GM23338 (cell line): ENCODE data around the gene ZAR1. TPM values are rescaled to one million over a fixed set of nuclear protein-coding genes. Genes with fewer than 3 reads are reported as not detected.

Experiments
- ATAC-seq: fragments of 200-7000 bp; cut with Tn5 transposase; 3 replicates; pipeline ENCODE4 v1.9.1; 2020
- DNase-seq: peaks from one replicate; pipeline ENCODE4 v3.0.0-alpha.2; 2015; ENCODE audit warnings: low spot score
- H2AFZ ChIP-seq: fragments of 200-600 bp; sonication (generic); 2 replicates; pipeline ENCODE4 v1.8.0; 2016; ENCODE audit warnings: antibody characterized with exemption, mild to moderate bottlenecking, moderate library complexity
- H3F3A ChIP-seq: fragments of 200-600 bp; sonication (generic); replicated peaks from 2 replicates; pipeline ENCODE4 v1.8.0; 2017; ENCODE audit warnings: antibody characterized with exemption, mixed run types, low read depth
- H3K27ac ChIP-seq: fragments of 200-600 bp; sonication (generic); 2 replicates; pipeline ENCODE4 v1.6.1; 2016; ENCODE audit warnings: low read depth
- H3K27me3 ChIP-seq: fragments of 200-600 bp; sonication (generic); 2 replicates; pipeline ENCODE4 v1.8.0; 2016; ENCODE audit warnings: mild to moderate bottlenecking, mixed run types, moderate library complexity; ENCODE audit not compliant: insufficient read depth
- H3K36me3 ChIP-seq: fragments of 200-600 bp; sonication (generic); 2 replicates; pipeline ENCODE4 v1.8.0; 2016; ENCODE audit warnings: mild to moderate bottlenecking; ENCODE audit not compliant: insufficient read depth
- H3K4me1 ChIP-seq: fragments of 200-600 bp; sonication (generic); 2 replicates; pipeline ENCODE4 v1.8.0; 2016; ENCODE audit warnings: mild to moderate bottlenecking, moderate library complexity; ENCODE audit not compliant: insufficient read depth
- H3K4me2 ChIP-seq: fragments of 200-600 bp; sonication (generic); 2 replicates; pipeline ENCODE4 v1.7.1; 2017; ENCODE audit warnings: mixed run types
- H3K4me3 ChIP-seq: fragments of 200-600 bp; sonication (generic); 2 replicates; pipeline ENCODE4 v1.6.1; 2016; ENCODE audit warnings: mixed run types
- H3K79me2 ChIP-seq: fragments of 200-600 bp; sonication (generic); replicated peaks from 2 replicates; pipeline ENCODE4 v1.8.0; 2017; ENCODE audit warnings: mild to moderate bottlenecking; ENCODE audit not compliant: insufficient read depth
- H3K9me2 ChIP-seq: fragments of 200-600 bp; sonication (generic); 2 replicates; pipeline ENCODE4 v1.8.0; 2017; ENCODE audit not compliant: insufficient read depth
- H4K20me1 ChIP-seq: fragments of 200-600 bp; sonication (generic); replicated peaks from 2 replicates; pipeline ENCODE4 v1.8.0; 2017; ENCODE audit warnings: mild to moderate bottlenecking; ENCODE audit not compliant: insufficient read depth
- H3K27ac Mint-ChIP-seq: 2 replicates; pipeline ENCODE4 v1.8.0; 2020; ENCODE audit warnings: inconsistent platforms, mild to moderate bottlenecking, moderate library complexity, mixed read lengths
- H3K27me3 Mint-ChIP-seq: 3 replicates; pipeline ENCODE4 v1.8.0; 2022; ENCODE audit warnings: low read depth, mild to moderate bottlenecking, moderate library complexity, mixed read lengths, inconsistent platforms; ENCODE audit not compliant: insufficient read depth, poor library complexity
- H3K36me3 Mint-ChIP-seq: 3 replicates; pipeline ENCODE4 v1.8.0; 2021; ENCODE audit warnings: low read depth, mild to moderate bottlenecking, inconsistent platforms, moderate library complexity, mixed read lengths
- H3K4me1 Mint-ChIP-seq: 3 replicates; pipeline ENCODE4 v1.8.0; 2020; ENCODE audit warnings: mild to moderate bottlenecking, inconsistent platforms, mixed read lengths
- H3K4me3 Mint-ChIP-seq: 3 replicates; pipeline ENCODE4 v1.8.0; 2021; ENCODE audit warnings: moderate library complexity, mild to moderate bottlenecking, inconsistent platforms, mixed read lengths
- H3K9me3 Mint-ChIP-seq: 3 replicates; pipeline ENCODE4 v1.8.0; 2020; ENCODE audit warnings: moderate library complexity, mild to moderate bottlenecking, inconsistent platforms, mixed read lengths
- CREB1 ChIP-seq: fragments of 250-450 bp; sonication (Bioruptor Pico); IDR thresholded peaks from 2 replicates; pipeline ENCODE4 v1.5.0; 2020; ENCODE audit warnings: low read depth, mild to moderate bottlenecking, moderate library complexity
- CTCF ChIP-seq, 2 experiments: fragments of 200-600 bp in 1 of 2; sonication (generic) in 1 of 2; conservative IDR thresholded peaks; 2 replicates each; pipeline versions ENCODE4 v1.5.1 to v1.6.1; 2016 to 2017; ENCODE audit warnings: antibody characterized with exemption in 2 of 2, low read depth in 2 of 2, mild to moderate bottlenecking in 2 of 2, moderate library complexity in 1 of 2
- ETS1 ChIP-seq: IDR thresholded peaks from 2 replicates; pipeline ENCODE4 v1.6.1; 2016; ENCODE audit warnings: antibody characterized with exemption
- EZH2phosphoT487 ChIP-seq: fragments of 200-600 bp; sonication (generic); IDR thresholded peaks from one replicate; pipeline ENCODE4 v1.8.1; 2018; ENCODE audit warnings: antibody characterized with exemption; ENCODE audit not compliant: unreplicated experiment
- JUNB ChIP-seq: IDR thresholded peaks from one replicate; pipeline ENCODE4 v1.6.1; 2016; ENCODE audit warnings: antibody characterized with exemption; ENCODE audit not compliant: unreplicated experiment
- NANOG ChIP-seq: IDR thresholded peaks from 2 replicates; pipeline ENCODE4 v1.6.1; 2016; ENCODE audit warnings: antibody characterized with exemption, borderline replicate concordance
- POLR2AphosphoS5 ChIP-seq: IDR thresholded peaks from 2 replicates; pipeline ENCODE4 v1.6.1; 2016; ENCODE audit warnings: antibody characterized with exemption, low read depth
- REST ChIP-seq: IDR thresholded peaks from one replicate; pipeline ENCODE4 v1.6.1; 2018; ENCODE audit warnings: antibody characterized with exemption; ENCODE audit not compliant: unreplicated experiment
- ZNF114 ChIP-seq: fragments of 250-450 bp; sonication (Bioruptor Pico); IDR thresholded peaks from 2 replicates; pipeline ENCODE4 v1.5.0; 2020; ENCODE audit warnings: mild to moderate bottlenecking, moderate library complexity
- ZNF331 ChIP-seq: fragments of 250-450 bp; sonication (Bioruptor Pico); IDR thresholded peaks from 2 replicates; pipeline ENCODE4 v1.5.0; 2020; ENCODE audit warnings: low read depth, mild to moderate bottlenecking, moderate library complexity
- polyA plus RNA-seq: library from polyadenylated mRNA; unstranded; fragments of >200 nt; fragmentation: Nextera tagmentation; extraction: Ambion mirVana; gene quantifications from 2 replicates; pipeline ENCODE4 v1.2.1, GENCODE V29; 2016
- total RNA-seq: library from RNA; depleted of rRNA; stranded (reverse); fragments of >200 nt; shearing (Covaris generic); gene quantifications from 2 replicates; pipeline ENCODE4 v1.2.3, GENCODE V29; 2014

The ZAR1 gene
- total and polyA plus RNA-seq, 2 experiments from 2014 or later = 0.27 to 1.6 TPM

GRCh38 chr4:48445704-48446103 is 44.3 kb upstream of the ZAR1 start:
- Histone ChIP-seq H3K4me2 (no peak overlapping the region), H4K20me1 (no peaks in the 10 kb centered on the region), H3K4me1 (no peaks in the 10 kb centered on the region), H3F3A (peaks cover 2% of the 10 kb centered on the region; the same call in 1 of the 2 replicates), H3K27ac (no peak overlapping the region), H3K4me3 (no peak overlapping the region), H3K36me3 (no peaks in the 10 kb centered on the region), H3K27me3 (no peaks in the 10 kb centered on the region), H3K9me2 (0 out of 2 replicates have a peak, but pooled peaks cover 2% of the 10 kb centered on the region), H2AFZ (no peak overlapping the region), H3K79me2 (no peaks in the 10 kb centered on the region)
- Mint-ChIP-seq H3K36me3 (no peaks in the 10 kb centered on the region), H3K4me3 (no peak overlapping the region), H3K27ac (no peak overlapping the region), H3K9me3 (no peaks in the 10 kb centered on the region), H3K27me3 (no peaks in the 10 kb centered on the region), H3K4me1 (no peaks in the 10 kb centered on the region)
- DNase-seq = peak; percentile 58
- ATAC-seq = no peak
- TF ChIP-seq ZNF331 (CRISPR knock-in tag) (no peak), CTCF (conservative IDR thresholded peaks at IDR 0.05; ENCODE audit: low read depth in 2 of 2) (peak in 1 of 2 experiments; percentile 55; a peak in 3 of 4 replicates)

GRCh38 chr4:48446642-48447041 is 43.4 kb upstream of the ZAR1 start:
- ATAC-seq = no peak
- no peaks in the 10 kb centered on the region for H3K27me3 ChIP-seq
- H3F3A ChIP-seq = peaks cover 3% of the 10 kb centered on the region; the same call in 1 of the 2 replicates
- TF ChIP-seq NANOG (no peak), JUNB (no peak), POLR2AphosphoS5 (no peak), EZH2phosphoT487 (no peak), REST (no peak), ZNF114 (CRISPR knock-in tag) (no peak), ZNF331 (CRISPR knock-in tag) (no peak), CREB1 (CRISPR knock-in tag) (no peak), CTCF (conservative IDR thresholded peaks at IDR 0.05; ENCODE audit: low read depth in 2 of 2) (no peak), ETS1 (no peak)

More at GRCh38 chr4:48446642-48447041, 43.4 kb upstream of the ZAR1 start:
- no peak overlapping the region for H3K4me2 ChIP-seq
- H3K4me3 Mint-ChIP-seq = no peak overlapping the region
- no peak for DNase-seq
- H2AFZ ChIP-seq = 0 out of 2 replicates have a peak overlapping the region, but pooled peaks have one; percentile 78
- no peaks in the 10 kb centered on the region for H3K4me1 ChIP-seq
- no peak overlapping the region for H3K27ac ChIP-seq
- H3K27ac Mint-ChIP-seq = no peak overlapping the region
- no peak overlapping the region for H3K4me3 ChIP-seq
- 0 out of 2 replicates have a peak, but pooled peaks cover 2% of the 10 kb centered on the region for H3K9me2 ChIP-seq
- H3K79me2 ChIP-seq = no peaks in the 10 kb centered on the region
- H3K36me3 Mint-ChIP-seq = no peaks in the 10 kb centered on the region
- H3K36me3 ChIP-seq = no peaks in the 10 kb centered on the region
- H4K20me1 ChIP-seq = no peaks in the 10 kb centered on the region
- no peaks in the 10 kb centered on the region for H3K9me3 Mint-ChIP-seq
- H3K27me3 Mint-ChIP-seq = no peaks in the 10 kb centered on the region
- H3K4me1 Mint-ChIP-seq = no peaks in the 10 kb centered on the region
